T-helper 1 cell treated with Interleukin-12 subunit alpha and Interleukin-12 subunit beta and Interleukin-4 antibody, amounts not matched to agents 30 μg/mL and 1 μg/mL, for 36 hours (primary cell): ENCODE results near the gene DLGAP1.
"Not testable (repeated sequence)": the region's sequence is repeated elsewhere in the genome, so short reads cannot be mapped to it uniquely, and the experiment has no call there.

Experiments
- H3K27ac Mint-ChIP-seq: one replicate; pipeline ENCODE4 v1.8.0; 2021; ENCODE audit warnings: mild to moderate bottlenecking, mixed read lengths
- H3K27me3 Mint-ChIP-seq: one replicate; pipeline ENCODE4 v1.8.0; 2021; ENCODE audit warnings: low read depth, mixed read lengths
- H3K36me3 Mint-ChIP-seq: one replicate; pipeline ENCODE4 v1.8.0; 2021; ENCODE audit warnings: low read depth, mixed read lengths
- H3K4me1 Mint-ChIP-seq: one replicate; pipeline ENCODE4 v1.8.0; 2021; ENCODE audit warnings: low read depth, mixed read lengths
- H3K4me3 Mint-ChIP-seq: one replicate; pipeline ENCODE4 v1.8.0; 2021; ENCODE audit warnings: mild to moderate bottlenecking, moderate library complexity, mixed read lengths
- H3K9me3 Mint-ChIP-seq: one replicate; pipeline ENCODE4 v1.8.0; 2021; ENCODE audit warnings: mixed read lengths

The DLGAP1 gene

DNA sequence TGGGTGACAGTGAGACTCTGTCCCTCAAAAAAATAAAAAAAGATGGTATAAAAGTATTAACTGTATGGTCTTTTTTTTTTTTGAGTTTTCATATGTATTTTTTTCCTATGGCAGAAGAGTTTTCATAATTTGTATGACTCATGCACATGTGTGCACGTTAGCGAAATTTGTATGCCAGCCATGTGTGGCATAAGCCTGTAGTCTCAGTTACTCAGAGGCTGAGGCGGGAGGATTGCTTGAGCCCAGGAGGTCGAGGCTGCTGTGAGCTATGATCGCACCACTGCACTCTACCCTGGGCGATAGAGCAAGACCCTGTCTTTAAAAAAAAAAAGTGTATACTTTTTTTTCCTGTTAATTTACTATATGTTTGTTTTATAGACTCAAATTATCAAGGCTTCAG, 844.3 kb downstream of the DLGAP1 start:
- Mint-ChIP-seq H3K36me3 (peaks cover 13% of the 10 kb centered on the region), H3K9me3 (no peaks in the 10 kb centered on the region), H3K4me1 (peaks cover 23% of the 10 kb centered on the region), H3K27me3 (no peaks in the 10 kb centered on the region), H3K4me3 (no peak overlapping the region), H3K27ac (no peak overlapping the region)

DNA sequence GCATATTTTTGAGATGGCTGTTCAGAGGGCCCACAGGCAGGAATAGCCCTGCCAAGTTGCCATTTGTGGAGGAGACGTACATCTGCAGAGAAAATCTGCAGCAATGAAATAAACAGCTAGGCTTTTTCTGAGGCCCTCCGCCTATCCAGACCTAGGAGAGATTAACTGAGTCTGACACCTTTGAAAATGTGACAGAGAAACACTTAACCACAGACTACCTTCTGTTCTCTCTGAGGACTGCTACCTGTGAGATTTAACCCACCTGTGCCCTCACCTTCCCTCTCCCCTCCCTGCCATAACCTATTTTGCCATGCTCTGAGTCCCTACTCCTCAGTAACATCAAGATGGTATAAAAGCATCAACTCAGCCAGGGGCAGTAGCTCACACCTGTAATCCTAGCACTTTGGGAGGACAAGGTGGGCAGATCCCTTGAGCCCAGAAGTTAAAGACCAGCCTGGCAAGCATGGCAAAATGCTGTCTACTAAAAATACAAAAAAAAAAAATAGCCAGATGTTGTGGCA, 844.9 kb downstream of the DLGAP1 start:
- H3K27me3 Mint-ChIP-seq = no peaks in the 10 kb centered on the region
- no peaks in the 10 kb centered on the region for H3K9me3 Mint-ChIP-seq
- H3K27ac Mint-ChIP-seq = no peak overlapping the region
- peaks cover 13% of the 10 kb centered on the region for H3K36me3 Mint-ChIP-seq
- peaks cover 21% of the 10 kb centered on the region for H3K4me1 Mint-ChIP-seq
- H3K4me3 Mint-ChIP-seq = no peak overlapping the region

DNA sequence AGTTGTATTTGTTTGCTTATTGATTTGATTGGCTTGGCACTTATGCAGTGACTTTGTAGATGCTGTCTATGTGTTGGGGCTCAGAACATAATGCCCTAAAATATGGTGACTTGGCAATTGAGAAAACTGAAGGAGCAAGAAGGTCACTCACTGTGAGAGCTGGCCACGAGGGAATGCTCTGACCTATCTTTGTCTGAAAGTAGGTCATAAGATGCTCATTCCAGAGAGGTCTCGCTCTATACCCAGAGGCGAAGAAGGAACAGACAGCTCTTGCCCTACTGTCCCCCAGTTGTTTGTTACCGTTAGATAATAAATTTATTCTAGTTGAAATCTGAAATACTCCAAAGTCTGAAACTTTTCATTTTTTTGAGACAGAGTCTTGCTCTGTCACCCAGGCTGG, 846.6 kb downstream of the DLGAP1 start:
- H3K27me3 Mint-ChIP-seq = no peaks in the 10 kb centered on the region
- H3K36me3 Mint-ChIP-seq = peaks cover 13% of the 10 kb centered on the region
- H3K4me1 Mint-ChIP-seq = peaks cover 19% of the 10 kb centered on the region
- H3K9me3 Mint-ChIP-seq = no peaks in the 10 kb centered on the region
- no peak overlapping the region for H3K4me3 Mint-ChIP-seq
- no peak overlapping the region for H3K27ac Mint-ChIP-seq

DNA sequence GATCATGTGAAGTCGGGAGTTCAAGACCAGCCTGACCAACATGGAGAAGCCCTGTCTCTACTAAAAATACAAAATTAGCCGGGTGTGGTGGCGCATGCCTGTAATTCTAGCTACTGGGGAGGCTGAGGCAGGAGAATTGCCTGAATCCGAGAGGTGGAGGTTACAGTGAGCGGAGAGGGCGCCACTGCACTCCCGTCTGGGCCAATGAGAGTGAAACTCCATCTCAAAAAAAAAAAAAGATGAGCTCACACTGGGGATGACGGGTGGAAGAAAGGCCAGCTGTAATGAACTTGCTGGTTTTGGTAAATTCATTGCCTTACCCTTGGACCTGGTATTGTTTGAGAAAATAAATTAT, 847.0 kb downstream of the DLGAP1 start:
- not testable (repeated sequence) for H3K9me3 Mint-ChIP-seq, H3K27me3 Mint-ChIP-seq, H3K27ac Mint-ChIP-seq, H3K4me3 Mint-ChIP-seq
- peaks cover 19% of the 10 kb centered on the region for H3K4me1 Mint-ChIP-seq
- peaks cover 13% of the 10 kb centered on the region for H3K36me3 Mint-ChIP-seq

DNA sequence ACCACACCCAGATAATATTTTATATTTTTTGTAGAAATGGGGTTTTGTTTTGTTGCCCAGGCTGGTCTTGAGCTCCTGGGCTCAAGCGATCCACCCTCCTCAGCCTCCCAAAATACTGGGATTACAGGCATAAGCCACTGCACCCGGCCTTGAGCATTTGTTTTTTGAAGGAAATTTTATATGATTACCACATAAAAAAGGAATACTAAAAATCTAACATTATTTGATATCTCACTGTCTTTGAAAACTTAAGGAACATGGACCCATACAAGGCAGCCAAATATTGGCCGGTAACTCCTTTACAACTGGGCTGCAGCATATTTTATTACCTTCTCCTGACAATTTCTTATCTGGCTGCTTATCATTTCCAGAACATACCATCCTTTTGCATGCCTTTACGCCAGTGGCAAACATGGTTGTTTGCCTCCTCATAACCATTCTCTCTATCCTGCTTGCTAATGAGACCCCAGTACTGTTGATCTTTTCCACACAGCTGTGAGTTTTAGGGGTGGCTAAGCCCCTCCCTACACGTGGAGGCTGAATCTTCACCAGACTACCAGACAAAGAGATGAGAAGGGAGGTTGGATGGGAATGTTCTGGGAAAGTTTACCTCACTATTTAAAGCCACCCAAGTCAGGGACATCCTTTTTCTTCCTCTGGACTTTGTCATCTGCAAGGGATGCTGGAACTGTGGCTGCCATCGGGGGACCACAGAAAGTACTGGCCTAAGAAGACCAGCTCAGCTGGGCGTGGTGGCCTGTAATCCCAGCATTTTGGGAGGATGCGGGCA, 847.6 kb downstream of the DLGAP1 start:
- peaks cover 19% of the 10 kb centered on the region for H3K4me1 Mint-ChIP-seq
- H3K27me3 Mint-ChIP-seq = no peaks in the 10 kb centered on the region
- H3K27ac Mint-ChIP-seq = no peak overlapping the region
- H3K9me3 Mint-ChIP-seq = no peaks in the 10 kb centered on the region
- peaks cover 13% of the 10 kb centered on the region for H3K36me3 Mint-ChIP-seq
- peak overlapping the region; percentile 12 for H3K4me3 Mint-ChIP-seq

DNA sequence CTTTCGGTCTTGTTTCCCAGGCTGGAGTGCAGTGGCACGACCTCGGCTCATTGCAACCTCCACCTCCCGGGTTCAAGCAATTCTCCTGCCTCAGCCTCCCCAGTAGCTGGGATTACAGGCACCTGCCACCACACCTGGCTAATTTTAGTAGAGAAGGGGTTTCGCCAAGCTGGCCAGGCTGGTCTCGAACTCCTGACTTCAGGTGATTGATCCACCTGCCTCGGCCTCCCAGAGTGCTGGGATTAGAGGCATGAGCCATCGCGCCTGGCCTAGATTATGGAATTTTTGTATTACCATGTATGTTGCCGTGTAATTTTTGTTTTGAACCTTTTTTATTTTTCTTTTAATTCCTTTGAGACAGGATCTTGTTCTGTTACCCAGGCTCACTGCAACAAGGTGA, 848.2 kb downstream of the DLGAP1 start:
- not testable (repeated sequence) for H3K27me3 Mint-ChIP-seq, H3K9me3 Mint-ChIP-seq
- Mint-ChIP-seq H3K36me3 (peaks cover 16% of the 10 kb centered on the region), H3K4me3 (peak overlapping the region; percentile 23), H3K27ac (peak overlapping the region; percentile 47), H3K4me1 (peaks cover 22% of the 10 kb centered on the region)

DNA sequence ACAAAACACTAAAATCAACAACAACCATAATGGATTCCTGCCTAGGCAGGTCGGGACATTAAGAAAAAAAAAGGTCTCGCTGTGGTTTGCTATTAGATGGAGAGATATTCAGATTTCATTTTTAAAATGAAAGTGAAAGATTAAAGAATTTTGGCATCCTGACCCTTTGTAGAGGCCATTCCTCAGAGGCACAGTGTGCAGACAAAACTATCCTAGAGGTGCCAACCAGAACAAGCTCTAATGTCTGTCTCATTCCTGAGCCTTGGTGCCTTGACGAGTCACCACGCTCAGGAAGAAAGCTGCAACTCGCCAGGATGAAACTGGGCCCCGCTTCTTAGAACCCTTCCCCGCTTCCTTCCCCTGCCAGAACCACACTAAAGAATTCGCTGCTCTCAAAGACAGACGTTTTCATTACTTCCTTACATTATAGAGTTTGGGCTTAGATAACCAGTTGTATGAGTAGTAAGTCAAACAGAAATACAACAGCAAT, 849.1 kb downstream of the DLGAP1 start:
- Mint-ChIP-seq H3K9me3 (no peaks in the 10 kb centered on the region), H3K27ac (no peak overlapping the region), H3K36me3 (peaks cover 16% of the 10 kb centered on the region), H3K4me1 (peaks cover 19% of the 10 kb centered on the region), H3K27me3 (no peaks in the 10 kb centered on the region), H3K4me3 (no peak overlapping the region)

DNA sequence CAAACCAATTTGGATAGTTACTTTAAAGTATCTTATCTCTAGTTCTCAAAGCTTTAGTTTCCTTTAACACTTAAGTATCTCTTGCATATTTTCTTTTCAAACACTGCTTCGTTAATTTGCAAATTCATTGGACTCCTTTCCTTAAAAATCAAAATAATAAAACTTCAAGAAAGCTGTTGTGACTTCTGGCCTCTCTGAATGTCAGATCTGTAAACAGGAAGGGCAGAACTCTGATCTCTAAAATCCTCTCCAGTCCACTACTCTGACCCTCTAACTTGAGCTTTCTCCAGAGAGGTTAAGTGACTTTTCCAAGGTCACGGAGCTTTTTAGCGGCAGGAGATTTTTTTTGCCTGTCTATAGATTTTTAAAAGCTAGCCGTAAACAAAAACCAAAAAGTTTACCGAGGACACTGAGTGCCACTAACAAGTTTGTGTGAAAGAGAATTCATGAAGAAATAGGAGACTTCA, 849.6 kb downstream of the DLGAP1 start:
- Mint-ChIP-seq H3K4me3 (no peak overlapping the region), H3K27ac (no peak overlapping the region), H3K9me3 (no peaks in the 10 kb centered on the region), H3K27me3 (no peaks in the 10 kb centered on the region), H3K4me1 (peaks cover 19% of the 10 kb centered on the region), H3K36me3 (peaks cover 16% of the 10 kb centered on the region)

DNA sequence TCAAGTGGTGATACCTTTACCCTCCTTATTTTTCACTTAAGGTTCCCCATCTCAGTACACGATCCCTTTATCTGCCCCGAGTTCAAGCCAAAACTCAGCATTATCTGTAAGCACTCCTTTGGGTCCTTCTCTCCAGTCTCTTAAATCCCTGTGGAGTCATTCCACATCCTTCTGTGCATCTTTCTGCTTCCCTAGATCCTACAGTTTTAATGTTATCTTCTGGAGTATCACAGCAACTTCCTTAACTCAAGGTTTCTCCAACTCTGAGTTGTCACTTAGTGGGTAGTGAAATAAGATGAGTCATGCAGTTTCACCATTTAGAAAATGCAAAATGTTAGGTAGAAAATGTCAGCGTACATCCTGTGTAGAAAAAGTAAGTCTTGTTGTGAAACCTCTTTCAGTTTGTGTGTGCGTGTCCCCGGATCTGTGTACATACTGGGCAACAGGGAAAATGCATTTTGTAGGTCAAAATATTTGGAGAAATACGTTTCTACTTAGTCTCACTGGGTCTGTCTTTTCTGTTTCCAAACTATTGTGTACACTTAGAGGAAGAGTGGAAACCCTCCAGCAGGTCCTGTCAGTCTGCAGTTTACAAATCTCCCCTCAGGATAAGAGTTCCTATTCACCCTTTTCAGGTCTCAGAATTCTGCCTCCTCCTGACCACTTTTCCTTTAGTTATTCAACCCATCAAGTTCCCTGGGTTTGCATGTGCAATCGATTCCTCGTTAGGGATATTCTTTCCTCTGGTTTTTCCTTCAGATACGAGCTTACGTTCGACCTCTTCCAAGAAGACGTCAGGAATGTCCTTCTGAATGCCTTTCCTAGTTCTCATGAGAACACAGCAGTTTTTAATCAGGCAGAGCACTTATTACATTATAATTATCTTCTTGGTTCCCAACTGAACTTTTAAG, 850.4 kb downstream of the DLGAP1 start:
- H3K4me3 Mint-ChIP-seq = no peak overlapping the region
- H3K36me3 Mint-ChIP-seq = peaks cover 14% of the 10 kb centered on the region
- H3K9me3 Mint-ChIP-seq = no peaks in the 10 kb centered on the region
- H3K27ac Mint-ChIP-seq = no peak overlapping the region
- peaks cover 14% of the 10 kb centered on the region for H3K4me1 Mint-ChIP-seq
- no peaks in the 10 kb centered on the region for H3K27me3 Mint-ChIP-seq

DNA sequence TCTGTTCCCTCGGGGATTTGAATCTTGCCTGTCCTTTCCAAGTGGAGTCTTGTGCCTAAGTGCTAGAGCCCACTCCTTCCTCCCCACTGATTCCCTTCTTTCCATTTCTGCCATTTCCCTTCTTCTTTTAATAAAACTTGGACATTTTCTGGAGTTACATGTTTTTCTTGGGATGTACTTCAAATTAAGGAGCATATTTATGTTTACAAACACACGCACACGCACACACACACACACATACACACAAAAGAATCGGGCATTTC, 850.9 kb downstream of the DLGAP1 start:
- Mint-ChIP-seq H3K4me3 (no peak overlapping the region), H3K27ac (no peak overlapping the region), H3K27me3 (no peaks in the 10 kb centered on the region), H3K36me3 (peaks cover 10% of the 10 kb centered on the region), H3K4me1 (peaks cover 16% of the 10 kb centered on the region), H3K9me3 (no peaks in the 10 kb centered on the region)

DNA sequence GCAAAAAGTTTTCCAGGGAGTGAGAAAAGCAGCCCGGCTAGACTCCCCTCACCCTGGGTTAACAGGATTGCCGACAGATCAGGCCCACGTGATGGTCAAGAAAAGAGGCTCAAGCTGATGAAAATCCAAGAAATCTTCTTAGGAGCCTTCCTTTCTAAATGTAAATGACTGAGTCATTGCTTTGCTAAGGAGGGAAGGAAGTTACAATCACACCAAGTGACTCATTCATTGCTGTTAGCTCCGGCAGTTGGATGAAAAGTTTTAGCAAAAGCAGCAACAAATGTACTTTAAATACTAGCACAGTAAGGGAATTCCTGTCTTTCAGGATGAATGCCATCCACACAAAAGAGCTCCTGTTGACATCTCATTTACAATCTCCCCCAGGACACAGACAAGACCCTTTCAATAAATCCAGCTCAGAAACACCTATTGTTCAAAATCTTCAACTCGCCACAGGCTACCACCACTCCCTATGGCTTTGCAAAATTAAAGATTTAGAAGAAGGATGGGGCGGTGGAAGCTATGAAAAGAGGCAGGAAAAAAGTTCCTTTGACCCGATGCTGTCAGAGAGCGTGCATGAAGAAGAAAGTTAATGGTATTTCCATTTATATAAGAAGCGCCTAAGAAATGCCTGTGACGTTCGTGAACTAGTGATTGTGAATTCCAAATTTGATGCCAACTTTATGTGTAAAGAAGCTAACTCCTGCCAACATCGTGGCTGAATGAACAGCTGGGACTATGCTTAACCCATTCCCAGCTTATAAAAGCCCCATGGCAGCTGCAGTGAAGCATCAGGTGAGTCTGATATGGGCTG, 851.5 kb downstream of the DLGAP1 start:
- H3K36me3 Mint-ChIP-seq = peaks cover 10% of the 10 kb centered on the region
- H3K4me1 Mint-ChIP-seq = peaks cover 19% of the 10 kb centered on the region
- no peaks in the 10 kb centered on the region for H3K9me3 Mint-ChIP-seq
- H3K27ac Mint-ChIP-seq = no peak overlapping the region
- H3K27me3 Mint-ChIP-seq = no peaks in the 10 kb centered on the region
- H3K4me3 Mint-ChIP-seq = no peak overlapping the region

DNA sequence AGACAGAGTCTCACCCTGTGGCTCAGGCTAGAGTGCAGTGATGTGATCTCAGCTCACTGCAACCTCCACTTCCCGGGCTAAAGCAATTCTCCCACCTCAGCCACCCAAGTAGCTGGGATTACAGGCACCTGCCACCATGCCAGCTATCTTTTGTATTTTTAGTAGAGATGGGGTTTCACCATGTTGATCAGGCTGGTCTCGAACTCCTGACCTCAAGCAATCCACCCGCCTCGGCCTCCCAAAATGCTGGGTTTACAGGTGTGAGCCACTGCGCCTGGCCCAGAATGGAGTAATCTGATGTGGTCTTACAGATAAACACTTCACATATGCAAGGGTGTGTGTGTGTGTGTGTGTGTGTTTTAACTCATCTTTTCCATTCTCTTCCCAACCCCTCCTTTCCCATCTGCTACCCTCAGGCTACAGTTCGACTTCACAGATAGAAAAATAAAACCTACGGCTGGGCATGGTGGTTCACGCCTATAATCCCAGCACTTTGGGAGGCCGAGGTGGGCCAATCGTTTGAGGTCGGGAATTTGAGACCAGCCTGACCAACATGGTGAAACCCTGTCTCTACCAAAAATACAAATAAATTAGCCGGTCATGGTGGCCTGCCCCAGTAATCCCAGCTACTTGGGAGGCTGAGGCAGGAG, 853.9 kb downstream of the DLGAP1 start:
- Mint-ChIP-seq H3K36me3 (peaks cover 22% of the 10 kb centered on the region), H3K4me1 (peaks cover 25% of the 10 kb centered on the region)
- H3K4me3 Mint-ChIP-seq, H3K27me3 Mint-ChIP-seq, H3K9me3 Mint-ChIP-seq, H3K27ac Mint-ChIP-seq: not testable (repeated sequence)

DNA sequence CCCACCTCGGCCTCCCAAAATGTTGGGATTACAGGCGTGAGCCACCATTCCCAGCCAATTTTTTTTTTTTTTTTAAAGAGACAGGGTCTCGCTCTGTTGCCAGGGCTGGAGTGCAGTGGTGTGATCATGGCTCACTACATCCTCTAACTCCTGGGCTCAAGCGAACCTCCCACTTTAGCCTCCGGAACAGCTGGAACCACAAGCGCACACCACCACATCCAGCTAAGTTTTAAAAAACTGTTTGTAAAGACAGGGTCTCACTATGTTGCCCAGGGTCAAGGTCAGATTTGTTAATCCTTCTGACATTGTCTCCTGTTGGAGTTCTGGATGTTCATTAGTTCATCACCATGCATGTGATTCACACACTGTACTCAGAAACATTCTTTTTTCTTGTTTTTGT, 855.2 kb downstream of the DLGAP1 start:
- H3K9me3 Mint-ChIP-seq = no peaks in the 10 kb centered on the region
- H3K4me3 Mint-ChIP-seq = no peak overlapping the region
- H3K27me3 Mint-ChIP-seq = no peaks in the 10 kb centered on the region
- peaks cover 36% of the 10 kb centered on the region for H3K4me1 Mint-ChIP-seq
- no peak overlapping the region for H3K27ac Mint-ChIP-seq
- peaks cover 23% of the 10 kb centered on the region for H3K36me3 Mint-ChIP-seq

DNA sequence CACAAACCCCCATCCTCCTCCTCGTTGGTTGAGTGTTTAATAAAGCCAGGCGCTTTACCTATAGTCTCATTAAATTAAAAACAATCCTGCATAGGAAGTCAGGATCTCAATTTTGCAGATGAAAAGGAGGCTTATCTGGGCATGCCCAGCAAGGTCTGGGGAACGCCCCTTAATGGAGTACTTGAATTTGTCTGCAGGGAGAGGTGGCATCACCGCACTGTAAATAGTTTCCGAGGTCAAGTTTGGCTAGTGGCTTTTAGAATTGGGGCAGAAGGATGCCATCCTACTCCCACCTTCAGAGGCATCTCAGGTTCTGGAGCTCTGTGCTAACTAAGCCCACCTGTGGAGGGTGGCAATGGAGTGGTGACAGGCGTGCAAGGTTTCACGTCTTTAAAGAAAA, 855.9 kb downstream of the DLGAP1 start:
- H3K4me3 Mint-ChIP-seq = no peak overlapping the region
- peaks cover 36% of the 10 kb centered on the region for H3K4me1 Mint-ChIP-seq
- no peaks in the 10 kb centered on the region for H3K27me3 Mint-ChIP-seq
- H3K27ac Mint-ChIP-seq = no peak overlapping the region
- H3K9me3 Mint-ChIP-seq = no peaks in the 10 kb centered on the region
- peaks cover 23% of the 10 kb centered on the region for H3K36me3 Mint-ChIP-seq
